HFF-Myc (cell line): Measurements from ENCODE around the gene SPRYD7.

ENCODE experiments used
- DNase-seq: peaks from one replicate; pipeline ENCODE4 v3.0.0-alpha.2; 2011; ENCODE audit warnings: low read depth; ENCODE audit errors: extremely low read depth
- H3K4me3 ChIP-seq: replicated peaks from 2 replicates; pipeline ENCODE4 v1.5.1; 2011; ENCODE audit warnings: low read depth, mild to moderate bottlenecking, control low read depth, low read length
- CTCF ChIP-seq: IDR thresholded peaks from 2 replicates; pipeline ENCODE4 v1.5.1; 2012; ENCODE audit warnings: mild to moderate bottlenecking, low read depth, low read length, control low read depth; ENCODE audit errors: missing control alignments

SPRYD7 gene, protein sequence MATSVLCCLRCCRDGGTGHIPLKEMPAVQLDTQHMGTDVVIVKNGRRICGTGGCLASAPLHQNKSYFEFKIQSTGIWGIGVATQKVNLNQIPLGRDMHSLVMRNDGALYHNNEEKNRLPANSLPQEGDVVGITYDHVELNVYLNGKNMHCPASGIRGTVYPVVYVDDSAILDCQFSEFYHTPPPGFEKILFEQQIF

GRCh38 chr13:49936075-49936967 lies at the start of gene SPRYD7:
Gene SPRYD7 (minus strand): TSS chr13:49936340. CDS start chr13:49936235, 105 bp downstream.
- peak; percentile 93 for DNase-seq
- H3K4me3 ChIP-seq: peak within 1 kb of the TSS; percentile 62
- TF ChIP-seq CTCF: peak; percentile 75

DNA sequence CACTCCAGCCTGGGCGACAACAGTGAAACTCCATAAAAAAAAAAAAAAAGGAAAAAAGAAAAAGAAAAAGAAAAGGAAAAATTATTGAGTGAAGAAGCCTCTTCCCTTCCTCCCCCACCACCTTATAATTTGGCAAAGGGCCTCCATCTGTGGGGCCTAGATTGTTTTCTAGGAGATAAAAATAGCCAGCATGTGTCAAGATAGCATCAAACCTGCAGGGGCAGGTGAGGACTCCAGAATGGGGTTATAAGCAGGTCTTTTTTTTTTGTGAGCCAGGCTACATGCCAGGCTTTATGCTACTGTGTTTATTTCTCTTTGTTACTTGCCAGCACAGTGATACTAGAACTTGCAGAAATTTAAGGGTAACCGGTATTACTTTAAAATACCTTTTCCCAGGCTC lies 49.0 kb upstream of the SPRYD7 start:
- TF ChIP-seq CTCF: no peak
- H3K4me3 ChIP-seq: no peak overlapping the region
- no peak for DNase-seq

DNA sequence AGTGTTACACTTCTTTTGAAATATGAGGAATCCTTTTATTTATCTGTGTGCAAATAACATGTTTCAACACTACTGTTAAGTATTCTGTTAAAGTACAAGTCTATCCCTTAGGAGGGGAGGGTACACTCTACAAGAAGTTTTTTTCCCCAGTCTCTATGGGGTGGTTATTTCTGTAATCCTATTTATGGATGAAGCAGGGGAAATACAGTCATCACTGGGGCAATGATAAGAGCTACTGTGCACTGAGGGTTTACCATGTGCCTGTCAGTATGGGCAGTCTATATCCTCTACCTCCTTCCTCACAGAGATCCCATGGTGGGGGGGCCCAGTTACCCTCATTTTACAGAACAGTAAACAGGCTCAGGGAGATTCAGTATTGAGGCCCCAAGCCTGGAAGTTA lies 44.1 kb upstream of the SPRYD7 start:
- H3K4me3 ChIP-seq: no peak overlapping the region
- no peak for TF ChIP-seq CTCF
- DNase-seq: no peak

GRCh38 chr13:49977992-49978391 lies 41.9 kb upstream of the SPRYD7 start:
- no peak for DNase-seq
- TF ChIP-seq CTCF: no peak
- no peak overlapping the region for H3K4me3 ChIP-seq

- H3K4me3 ChIP-seq: no peak overlapping the region
- peak; percentile 51 for DNase-seq
- TF ChIP-seq CTCF: peak; percentile 94
These were observed 40.4 kb upstream of the SPRYD7 start for GRCh38 chr13:49976314-49977258.

DNA sequence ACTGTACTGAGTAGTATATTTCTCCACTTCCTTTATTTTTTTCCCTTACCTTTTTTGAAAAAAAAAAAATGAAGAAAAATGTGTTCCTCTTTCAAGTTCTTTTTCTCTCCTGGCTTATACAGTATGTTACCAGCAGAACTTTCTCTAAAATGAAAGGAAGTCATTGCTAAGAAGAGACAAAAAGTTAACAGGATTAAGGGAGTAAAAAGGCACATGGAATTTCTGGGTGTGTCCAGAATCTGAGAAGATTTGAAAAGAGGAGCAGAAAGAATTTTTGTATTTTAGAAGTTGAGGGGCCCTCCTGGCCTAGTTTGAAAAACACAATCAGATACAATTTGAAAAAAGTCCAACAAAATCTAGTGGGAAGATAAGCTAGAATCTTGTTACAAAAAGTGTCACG lies 39.7 kb upstream of the SPRYD7 start:
- no peak for DNase-seq
- no peak for TF ChIP-seq CTCF
- no peak overlapping the region for H3K4me3 ChIP-seq
